Measurements from ENCODE around the gene NSMCE1. TPM values are rescaled to one million over a fixed set of nuclear protein-coding genes. Genes with fewer than 3 reads are reported as not detected.
A peak's percentile ranks its signal among the peaks of the same experiment; 100 is the strongest.

NSMCE1 gene
- total RNA-seq, 1 experiment from 2014 or later, result 19.3 TPM

DNA sequence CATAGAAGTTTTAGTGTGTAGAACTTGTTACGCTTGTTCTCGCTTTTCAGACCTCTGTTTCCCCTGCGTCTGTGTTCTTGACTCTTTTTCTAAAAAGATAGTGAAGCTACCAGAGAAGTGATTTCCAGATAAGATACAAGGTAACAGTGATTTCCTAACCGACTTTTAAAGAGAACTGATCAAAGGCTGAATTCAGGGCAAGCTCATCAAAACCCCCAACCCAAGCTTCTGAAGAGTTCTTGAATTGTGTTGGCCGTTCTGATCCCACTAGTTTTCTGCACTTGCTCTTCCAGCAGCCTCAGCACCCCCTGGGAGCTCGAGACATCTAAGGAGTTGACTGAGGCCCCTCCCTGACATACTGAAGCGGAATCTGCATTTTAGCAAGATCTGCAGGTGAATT lies 12.7 kb upstream of the NSMCE1 start:
- no peaks in the 10 kb centered on the region for H3K36me3 Mint-ChIP-seq (ENCODE audit: insufficient read depth in 1 of 3, low read depth in 3 of 3)
- no peak for DNase-seq

More for the DNA sequence above, 12.7 kb upstream of the NSMCE1 start:
- TF ChIP-seq, protein P1, sequence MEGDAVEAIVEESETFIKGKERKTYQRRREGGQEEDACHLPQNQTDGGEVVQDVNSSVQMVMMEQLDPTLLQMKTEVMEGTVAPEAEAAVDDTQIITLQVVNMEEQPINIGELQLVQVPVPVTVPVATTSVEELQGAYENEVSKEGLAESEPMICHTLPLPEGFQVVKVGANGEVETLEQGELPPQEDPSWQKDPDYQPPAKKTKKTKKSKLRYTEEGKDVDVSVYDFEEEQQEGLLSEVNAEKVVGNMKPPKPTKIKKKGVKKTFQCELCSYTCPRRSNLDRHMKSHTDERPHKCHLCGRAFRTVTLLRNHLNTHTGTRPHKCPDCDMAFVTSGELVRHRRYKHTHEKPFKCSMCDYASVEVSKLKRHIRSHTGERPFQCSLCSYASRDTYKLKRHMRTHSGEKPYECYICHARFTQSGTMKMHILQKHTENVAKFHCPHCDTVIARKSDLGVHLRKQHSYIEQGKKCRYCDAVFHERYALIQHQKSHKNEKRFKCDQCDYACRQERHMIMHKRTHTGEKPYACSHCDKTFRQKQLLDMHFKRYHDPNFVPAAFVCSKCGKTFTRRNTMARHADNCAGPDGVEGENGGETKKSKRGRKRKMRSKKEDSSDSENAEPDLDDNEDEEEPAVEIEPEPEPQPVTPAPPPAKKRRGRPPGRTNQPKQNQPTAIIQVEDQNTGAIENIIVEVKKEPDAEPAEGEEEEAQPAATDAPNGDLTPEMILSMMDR (conservative IDR thresholded peaks at IDR 0.05), result no peak
- Histone ChIP-seq H3K9ac (ENCODE audit: extremely low read depth, insufficient read length, low read length) (no peak overlapping the region), H3K4me2 (ENCODE audit: insufficient read depth, insufficient read length, low read length) (no peak overlapping the region), H2BK5ac (ENCODE audit: insufficient read length, low read length) (no peak overlapping the region), H3K27me3 (ENCODE audit: insufficient read depth, low read length) (no peaks in the 10 kb centered on the region), H3T11ph (ENCODE audit: low read length) (no peak overlapping the region), H2BK120ac (ENCODE audit: low read depth, low read length, poor library complexity, severe bottlenecking) (no peak overlapping the region), H4K91ac (ENCODE audit: insufficient read length, low read depth, low read length) (no peak overlapping the region), H3K23ac (ENCODE audit: insufficient read length, low read depth, low read length) (no peak overlapping the region), H3K79me1 (ENCODE audit: insufficient read depth, low read depth, low read length, poor library complexity, severe bottlenecking) (no peaks in the 10 kb centered on the region), H3K79me2 (ENCODE audit: insufficient read depth, low read length) (no peaks in the 10 kb centered on the region), H3K4ac (ENCODE audit: low read depth, low read length) (no peak overlapping the region), H2BK20ac (ENCODE audit: low read depth, low read length, poor library complexity, severe bottlenecking) (no peak overlapping the region), H3K18ac (ENCODE audit: insufficient read length, low read depth, low read length) (no peak overlapping the region), H4K5ac (ENCODE audit: insufficient read length, low read depth, low read length) (no peak overlapping the region), H2AK5ac (ENCODE audit: insufficient read length, low read length) (no peak overlapping the region), H2AFZ (ENCODE audit: low read length) (no peak overlapping the region), H3K23me2 (ENCODE audit: insufficient read length, low read depth, low read length, poor library complexity, severe bottlenecking) (no peaks in the 10 kb centered on the region), H3K4me1 (ENCODE audit: insufficient read depth, low read length) (no peaks in the 10 kb centered on the region), H3K14ac (ENCODE audit: insufficient read depth, low read length) (no peak overlapping the region), H3K56ac (ENCODE audit: insufficient read length, low read depth, low read length) (no peak overlapping the region), H3K9me3 (ENCODE audit: control insufficient read depth, low read depth, low read length) (no peaks in the 10 kb centered on the region), H2BK15ac (ENCODE audit: low read depth, low read length) (no peak overlapping the region), H4K20me1 (ENCODE audit: control insufficient read depth, insufficient read depth, insufficient read length) (no peaks in the 10 kb centered on the region), H2BK12ac (ENCODE audit: insufficient read length, low read depth, low read length) (no peak overlapping the region), H3K27ac (ENCODE audit: insufficient read length, low read depth, low read length) (no peak overlapping the region), H4K8ac (replicated peaks; ENCODE audit: insufficient read length, low read depth, low read length) (no peak overlapping the region)
- no CpG with 5 or more reads among the region's 7 CpGs for WGBS (ENCODE audit: extremely low coverage, insufficient read length, low lambda C conversion rate)
- H3K27me3 Mint-ChIP-seq (ENCODE audit: low read depth), result no peaks in the 10 kb centered on the region; the same call in 1 of the 2 replicates
- H3K4me1 Mint-ChIP-seq, result peaks cover 7 to 8% of the 10 kb centered on the region in 2 experiments
- no peaks in the 10 kb centered on the region for H3K9me3 Mint-ChIP-seq
- no peak overlapping the region for H3K4me3 Mint-ChIP-seq
- peak overlapping the region in 2 of 3 experiments; percentile 20 to 56; a peak in 3 of 7 replicates for H3K27ac Mint-ChIP-seq

All from H9 (cell line).